GM12892 (cell line): ENCODE data around the gene LRFN2.

Source experiments
- DNase-seq: peaks from one replicate; pipeline ENCODE4 v3.0.0; 2011; ENCODE audit not compliant: insufficient read length
- FAIRE-seq: peaks from 2 replicates; lab custom pipeline; 2011; peaks lifted over from hg19 to GRCh38; lab: Jason Lieb, UNC
- POLR2A ChIP-seq: IDR thresholded peaks from 2 replicates; pipeline ENCODE4 v1.6.1; 2011; ENCODE audit warnings: low read depth, low read length, control low read depth
- POLR2AphosphoS5 ChIP-seq: IDR thresholded peaks from 2 replicates; pipeline ENCODE4 v1.6.1; 2011; ENCODE audit warnings: low read depth, low read length, control low read depth
- TAF1 ChIP-seq: IDR thresholded peaks from 2 replicates; pipeline ENCODE4 v1.6.1; 2011; ENCODE audit warnings: low read depth, mild to moderate bottlenecking, control low read depth, low read length, borderline replicate concordance

The LRFN2 gene

GRCh38 chr6:40583709-40584108 lies 3.5 kb downstream of the LRFN2 start:
- no peak for TF ChIP-seq TAF1
- no peak for TF ChIP-seq POLR2A
- TF ChIP-seq POLR2AphosphoS5 = no peak
- no peak for FAIRE-seq
- no peak for DNase-seq

- FAIRE-seq = no peak
- DNase-seq = no peak
- TF ChIP-seq POLR2AphosphoS5 (no peak), TAF1 (no peak), POLR2A (no peak)
These were observed 4.3 kb downstream of the LRFN2 start for GRCh38 chr6:40582892-40583291.

GRCh38 chr6:40579101-40579500 lies 8.1 kb downstream of the LRFN2 start:
- no peak for TF ChIP-seq TAF1
- no peak for TF ChIP-seq POLR2AphosphoS5
- no peak for TF ChIP-seq POLR2A
- DNase-seq = no peak
- no peak for FAIRE-seq

GRCh38 chr6:40577672-40578071 lies 9.5 kb downstream of the LRFN2 start:
- no peak for FAIRE-seq
- DNase-seq = no peak
- TF ChIP-seq TAF1 (no peak), POLR2AphosphoS5 (no peak), POLR2A (no peak)

- no peak for TF ChIP-seq POLR2A
- no peak for TF ChIP-seq TAF1
- TF ChIP-seq POLR2AphosphoS5 = no peak
- FAIRE-seq = peak; percentile 24
- no peak for DNase-seq
These were observed 13.9 kb downstream of the LRFN2 start for GRCh38 chr6:40573221-40573620.

GRCh38 chr6:40569162-40569910 lies 17.8 kb downstream of the LRFN2 start:
- no peak for TF ChIP-seq POLR2A
- TF ChIP-seq POLR2AphosphoS5 = no peak
- TF ChIP-seq TAF1 = no peak
- FAIRE-seq = no peak

GRCh38 chr6:40568062-40568708 lies 19.0 kb downstream of the LRFN2 start:
- DNase-seq (no peak), FAIRE-seq (no peak)
- no peak for TF ChIP-seq TAF1
- no peak for TF ChIP-seq POLR2AphosphoS5
- no peak for TF ChIP-seq POLR2A

More at GRCh38 chr6:40569162-40569910, 17.8 kb downstream of the LRFN2 start:
- no peak for DNase-seq

GRCh38 chr6:40563111-40563510 lies 24.1 kb downstream of the LRFN2 start:
- FAIRE-seq (no peak), DNase-seq (no peak)
- TF ChIP-seq TAF1 (no peak), POLR2AphosphoS5 (no peak), POLR2A (no peak)

- no peak for TF ChIP-seq POLR2AphosphoS5
- TF ChIP-seq TAF1 = no peak
- no peak for TF ChIP-seq POLR2A
- FAIRE-seq (no peak), DNase-seq (no peak)
These were observed 28.1 kb downstream of the LRFN2 start for GRCh38 chr6:40559056-40559455.

- TF ChIP-seq POLR2AphosphoS5 (no peak), POLR2A (no peak), TAF1 (no peak)
- no peak for FAIRE-seq
- no peak for DNase-seq
These were observed 29.1 kb downstream of the LRFN2 start for GRCh38 chr6:40558102-40558501.

- DNase-seq (no peak), FAIRE-seq (no peak)
- no peak for TF ChIP-seq POLR2AphosphoS5
- no peak for TF ChIP-seq POLR2A
- no peak for TF ChIP-seq TAF1
These were observed 30.3 kb downstream of the LRFN2 start for GRCh38 chr6:40556881-40557280.

- FAIRE-seq (no peak), DNase-seq (no peak)
- TF ChIP-seq POLR2AphosphoS5 (no peak), POLR2A (no peak), TAF1 (no peak)
These were observed 31.1 kb downstream of the LRFN2 start for GRCh38 chr6:40556023-40556422.

- FAIRE-seq = no peak
- TF ChIP-seq POLR2AphosphoS5 = no peak
- TF ChIP-seq TAF1 = no peak
- DNase-seq = no peak
These were observed 32.1 kb downstream of the LRFN2 start for GRCh38 chr6:40555092-40555491.
